Measurements from ENCODE around the gene HRH1. TPM values are rescaled to one million over a fixed set of nuclear protein-coding genes. Genes with fewer than 3 reads are reported as not detected.

The HRH1 gene
- total RNA-seq, 1 experiment from 2014 or later = 7.0 TPM

- Histone ChIP-seq H3K79me2 (ENCODE audit: insufficient read depth, low read length) (no peaks in the 10 kb centered on the region), H3K36me3 (ENCODE audit: control insufficient read depth in 1 of 2, insufficient read depth in 2 of 2, low read length in 2 of 2) (no peaks in the 10 kb centered on the region), H3K4me2 (ENCODE audit: low read length) (no peak overlapping the region), H3K27me3 (ENCODE audit: insufficient read depth, low read length) (no peaks in the 10 kb centered on the region), H4K20me1 (ENCODE audit: insufficient read depth) (no peaks in the 10 kb centered on the region), H3K27ac (ENCODE audit: low read depth, low read length) (no peak overlapping the region), H3K9ac (ENCODE audit: low read length) (no peak overlapping the region), H3K9me2 (ENCODE audit: insufficient read depth) (no peaks in the 10 kb centered on the region), H3K4me1 (ENCODE audit: control insufficient read depth in 1 of 2, insufficient read depth in 2 of 2, low read length in 2 of 2) (peaks cover 16 to 54% of the 10 kb centered on the region in 2 experiments), H2AFZ (ENCODE audit: low read depth, low read length, poor library complexity, severe bottlenecking) (no peak overlapping the region), H3K9me3 (ENCODE audit: control insufficient read depth in 1 of 2, insufficient read depth in 1 of 2, low read depth in 1 of 2, low read length in 2 of 2) (no peaks in the 10 kb centered on the region), H3K4me3 (replicated peaks in 1 of 2; ENCODE audit: low read depth in 1 of 2, low read length in 2 of 2) (no peak overlapping the region)
- no TSS peak for BruUV-seq (replicated peaks)
- TF ChIP-seq SP1 (IDR thresholded peaks at IDR 0.05; ENCODE audit: low read depth) = no peak
- TF ChIP-seq ATF3 (IDR thresholded peaks at IDR 0.05) = no peak
- TF ChIP-seq MAX (IDR thresholded peaks at IDR 0.05) = no peak
- TF ChIP-seq ELF1 (IDR thresholded peaks at IDR 0.05; ENCODE audit: borderline replicate concordance, low read depth) = no peak
- TF ChIP-seq YY1 (IDR thresholded peaks at IDR 0.05; ENCODE audit: extremely low read depth, insufficient replicate concordance, low read depth, low read length) = no peak
- TF ChIP-seq CTCF (IDR thresholded peaks at IDR 0.05 in 2 of 3, conservative IDR thresholded peaks at IDR 0.05 in 1 of 3; ENCODE audit: borderline replicate concordance in 1 of 3, insufficient read depth in 1 of 3, low read depth in 2 of 3, low read length in 2 of 3) = no peak
- POLR2A ChIA-PET = no interaction called here
- intact Hi-C loops (cut with micrococcal nuclease) = no loop called here
- RAD21 ChIA-PET (ENCODE audit: low non-redundant PET in 1 of 2, low total read pairs in 2 of 2, uncharacterized antibody in 2 of 2, unreplicated experiment in 2 of 2) = no interaction called here
- CTCF ChIA-PET = no interaction called here
- DNase-seq (ENCODE audit: low read depth, low spot score) (no peak), ATAC-seq (no peak)
These were observed 10.8 kb upstream of the HRH1 start for GRCh38 chr3:11143476-11143875.

- Histone ChIP-seq H2AFZ (ENCODE audit: low read depth, low read length, poor library complexity, severe bottlenecking) (no peak overlapping the region), H3K9ac (ENCODE audit: low read length) (no peak overlapping the region), H3K27ac (ENCODE audit: low read depth, low read length) (no peak overlapping the region), H3K79me2 (ENCODE audit: insufficient read depth, low read length) (no peaks in the 10 kb centered on the region), H3K4me2 (ENCODE audit: low read length) (no peak overlapping the region), H4K20me1 (ENCODE audit: insufficient read depth) (no peaks in the 10 kb centered on the region), H3K4me1 (ENCODE audit: control insufficient read depth in 1 of 2, insufficient read depth in 2 of 2, low read length in 2 of 2) (peaks cover 10 to 43% of the 10 kb centered on the region in 2 experiments), H3K4me3 (replicated peaks in 1 of 2; ENCODE audit: low read depth in 1 of 2, low read length in 2 of 2) (no peak overlapping the region), H3K9me3 (ENCODE audit: control insufficient read depth in 1 of 2, insufficient read depth in 1 of 2, low read depth in 1 of 2, low read length in 2 of 2) (no peaks in the 10 kb centered on the region), H3K36me3 (ENCODE audit: control insufficient read depth in 1 of 2, insufficient read depth in 2 of 2, low read length in 2 of 2) (no peaks in the 10 kb centered on the region), H3K9me2 (ENCODE audit: insufficient read depth) (no peaks in the 10 kb centered on the region), H3K27me3 (ENCODE audit: insufficient read depth, low read length) (no peaks in the 10 kb centered on the region)
- ChIA-PET POLR2A (no interaction called here), CTCF (interaction anchor here (1.2 kb wide), 1 partner anchor 10 kb away, joined by 3 read pairs; the partner anchor contains the start of gene HRH1), RAD21 (ENCODE audit: low non-redundant PET in 1 of 2, low total read pairs in 2 of 2, uncharacterized antibody in 2 of 2, unreplicated experiment in 2 of 2) (no interaction called here)
- TF ChIP-seq SRF (IDR thresholded peaks at IDR 0.05; ENCODE audit: low read depth) (no peak), CBX3 (IDR thresholded peaks at IDR 0.05; ENCODE audit: low read depth) (no peak), SP1 (IDR thresholded peaks at IDR 0.05; ENCODE audit: low read depth) (no peak), POLR2AphosphoS5 (IDR thresholded peaks at IDR 0.05; ENCODE audit: low read depth, low read length) (no peak), RAD21 (IDR thresholded peaks at IDR 0.05; ENCODE audit: low read depth) (no peak), ZNF274 (IDR thresholded peaks at IDR 0.05; ENCODE audit: low read depth, low read length) (no peak), FOSL1 (IDR thresholded peaks at IDR 0.05; ENCODE audit: low read depth) (no peak), EZH2 (IDR thresholded peaks at IDR 0.05) (no peak), EGR1 (IDR thresholded peaks at IDR 0.05; ENCODE audit: low read depth) (no peak), ATF3 (IDR thresholded peaks at IDR 0.05) (no peak), REST (IDR thresholded peaks at IDR 0.05; ENCODE audit: low read depth) (no peak), POLR2A (IDR thresholded peaks at IDR 0.05; ENCODE audit: borderline replicate concordance, extremely low read depth, insufficient read depth, insufficient read length) (no peak)
- ATAC-seq (no peak), DNase-seq (ENCODE audit: low read depth, low spot score) (no peak)
- intact Hi-C loops (cut with micrococcal nuclease) = no loop called here
- BruUV-seq (replicated peaks) = no TSS peak
These were observed 9.3 kb upstream of the HRH1 start for GRCh38 chr3:11144996-11145395.

Data from HCT116 (cell line).